Measurements from ENCODE around the gene GRIN2D.

Gene GRIN2D
- 1.1 reads per million for total RNA-seq

- peak; percentile 18 for DNase-seq
These were observed at the start of gene GRIN2D for GRCh38 chr19:48393559-48394330. GRIN2D (plus strand) TSS chr19:48393668; CDS start chr19:48398393, 4,725 bp downstream.

- no peak for DNase-seq
These were observed 48.6 kb upstream of the GRIN2D start for GRCh38 chr19:48344892-48345291.

GRCh38 chr19:48346191-48346590 lies 47.3 kb upstream of the GRIN2D start:
- DNase-seq: no peak

- DNase-seq: no peak
These were observed 45.4 kb upstream of the GRIN2D start for GRCh38 chr19:48348045-48348444.

GRCh38 chr19:48348737-48349136 lies 44.7 kb upstream of the GRIN2D start:
- no peak for DNase-seq

- DNase-seq: no peak
These were observed 42.6 kb upstream of the GRIN2D start for GRCh38 chr19:48350856-48351255.

- peak; percentile 69 for DNase-seq
These were observed 42.1 kb upstream of the GRIN2D start for GRCh38 chr19:48351341-48351752.

- no peak for DNase-seq
These were observed 39.8 kb upstream of the GRIN2D start for GRCh38 chr19:48353677-48354076.

GRCh38 chr19:48354332-48354992 lies 39.0 kb upstream of the GRIN2D start:
- DNase-seq: no peak

- no peak for DNase-seq
These were observed 38.0 kb upstream of the GRIN2D start for GRCh38 chr19:48355365-48355954.

- no peak for DNase-seq
These were observed 34.3 kb upstream of the GRIN2D start for GRCh38 chr19:48359123-48359522.

GRCh38 chr19:48361912-48362311 lies 31.6 kb upstream of the GRIN2D start:
- DNase-seq: no peak

- peak; percentile 87 for DNase-seq
These were observed 30.6 kb upstream of the GRIN2D start for GRCh38 chr19:48362716-48363499.

GRCh38 chr19:48363500-48363809 lies 30.0 kb upstream of the GRIN2D start:
- no peak for DNase-seq

GRCh38 chr19:48363810-48364597 lies 29.5 kb upstream of the GRIN2D start, which contains the start of the genes SYNGR4 and TMEM143:
SYNGR4 (plus strand) TSS chr19:48364367; CDS start chr19:48365843, 1,476 bp downstream.
TMEM143 (minus strand) TSS chr19:48363940; CDS start chr19:48363920, 20 bp downstream.
- DNase-seq: peak; percentile 97

- DNase-seq: no peak
These were observed 28.7 kb upstream of the GRIN2D start for GRCh38 chr19:48364598-48365348.

- no peak for DNase-seq
These were observed 27.9 kb upstream of the GRIN2D start for GRCh38 chr19:48365602-48366001.

- no peak for DNase-seq
These were observed 25.6 kb upstream of the GRIN2D start for GRCh38 chr19:48367855-48368254.

- no peak for DNase-seq
These were observed 24.5 kb upstream of the GRIN2D start for GRCh38 chr19:48368936-48369335.

GRCh38 chr19:48370955-48371354 lies 22.5 kb upstream of the GRIN2D start:
- no peak for DNase-seq

GRCh38 chr19:48371367-48371766 lies 22.1 kb upstream of the GRIN2D start:
- DNase-seq: no peak
